Coronary artery (tissue), 2 donors: Measurements from ENCODE around the gene INSYN1.

Source experiments
- DNase-seq: peaks from one replicate; pipeline ENCODE4 v3.0.0-alpha.2; 2017; ENCODE audit warnings: low spot score
- H3K27ac ChIP-seq, 2 donors: fragments of 200-600 bp; sonication (generic); one replicate each; pipeline ENCODE4 v1.5.1; 2016 to 2019
- H3K4me3 ChIP-seq: fragments of 200-600 bp; sonication (generic); 2 replicates; pipeline ENCODE4 v1.5.1; 2016; ENCODE audit warnings: mild to moderate bottlenecking, moderate library complexity
- CTCF ChIP-seq: fragments of 200-600 bp; sonication (generic); IDR thresholded peaks from one replicate; pipeline ENCODE4 v1.5.1; 2019; ENCODE audit warnings: antibody characterized with exemption

The INSYN1 gene

GRCh38 chr15:73714695-73715301, 38.4 kb downstream of the INSYN1 start:
- no peak for DNase-seq
- H3K4me3 ChIP-seq = no peak overlapping the region
- no peak overlapping the region for H3K27ac ChIP-seq
- no peak for TF ChIP-seq CTCF

GRCh38 chr15:73712107-73712506, 41.0 kb downstream of the INSYN1 start:
- no peak for TF ChIP-seq CTCF
- Histone ChIP-seq H3K27ac (no peak overlapping the region), H3K4me3 (no peak overlapping the region)
- no peak for DNase-seq

GRCh38 chr15:73711526-73711925, 41.6 kb downstream of the INSYN1 start:
- TF ChIP-seq CTCF = no peak
- Histone ChIP-seq H3K4me3 (no peak overlapping the region), H3K27ac (no peak overlapping the region)
- no peak for DNase-seq

GRCh38 chr15:73710321-73710720, 42.8 kb downstream of the INSYN1 start:
- TF ChIP-seq CTCF = no peak
- Histone ChIP-seq H3K27ac (no peak overlapping the region), H3K4me3 (no peak overlapping the region)

GRCh38 chr15:73709686-73710085, 43.5 kb downstream of the INSYN1 start:
- no peak for TF ChIP-seq CTCF
- H3K4me3 ChIP-seq = no peak overlapping the region
- no peak overlapping the region for H3K27ac ChIP-seq
- no peak for DNase-seq

More at GRCh38 chr15:73710321-73710720, 42.8 kb downstream of the INSYN1 start:
- no peak for DNase-seq

GRCh38 chr15:73709241-73709640, 43.9 kb downstream of the INSYN1 start:
- no peak for DNase-seq
- no peak for TF ChIP-seq CTCF
- Histone ChIP-seq H3K27ac (no peak overlapping the region), H3K4me3 (no peak overlapping the region)

- H3K4me3 ChIP-seq = no peak overlapping the region
- H3K27ac ChIP-seq = no peak overlapping the region
- TF ChIP-seq CTCF = no peak
- no peak for DNase-seq
Observed at GRCh38 chr15:73708691-73709090, 44.5 kb downstream of the INSYN1 start.
